ENCODE results near the gene SSR3.
"Not testable (repeated sequence)": the region's sequence is repeated elsewhere in the genome, so short reads cannot be mapped to it uniquely, and the experiment has no call there.

SSR3 gene

DNA sequence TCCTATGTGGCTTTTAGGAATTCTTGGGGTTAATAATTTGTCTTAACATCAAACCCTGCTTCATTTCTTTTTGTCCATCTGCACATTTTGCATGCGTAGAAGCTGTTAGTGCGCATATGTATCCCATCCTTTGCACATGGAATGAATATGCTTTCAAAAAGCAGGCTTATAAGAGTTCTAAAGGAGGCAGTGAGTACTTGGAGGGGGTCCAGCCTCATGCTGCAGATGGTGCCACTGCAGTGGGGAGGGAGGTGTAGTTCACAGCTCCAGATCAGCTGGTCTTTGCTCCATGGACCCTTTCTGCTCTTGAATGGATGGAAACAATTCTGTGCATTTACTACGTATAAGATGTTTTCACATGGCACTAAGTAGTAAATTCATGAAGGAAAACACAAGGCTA is 20.7 kb upstream of the SSR3 start:
- no peak for DNase-seq

DNA sequence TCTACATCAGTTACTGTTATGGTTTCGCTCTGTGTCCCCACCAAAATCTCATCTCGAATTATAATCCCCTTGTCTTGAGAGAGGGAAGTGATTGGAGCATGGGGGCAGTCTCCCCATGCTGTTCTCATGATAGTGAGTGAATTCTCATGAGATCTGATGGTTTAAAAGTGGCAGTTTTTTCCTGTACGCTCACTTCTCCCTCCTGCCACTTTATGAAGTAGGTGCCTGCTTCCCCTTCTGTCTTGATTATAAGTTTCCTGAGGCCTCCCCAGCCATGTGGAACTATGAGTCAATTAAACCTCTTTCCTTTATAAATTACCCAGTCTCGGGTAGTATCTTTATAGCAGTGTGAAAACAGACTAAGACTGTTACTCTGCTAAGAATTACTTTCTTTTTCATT is 15.0 kb upstream of the SSR3 start:
- DNase-seq = not testable (repeated sequence)

DNA sequence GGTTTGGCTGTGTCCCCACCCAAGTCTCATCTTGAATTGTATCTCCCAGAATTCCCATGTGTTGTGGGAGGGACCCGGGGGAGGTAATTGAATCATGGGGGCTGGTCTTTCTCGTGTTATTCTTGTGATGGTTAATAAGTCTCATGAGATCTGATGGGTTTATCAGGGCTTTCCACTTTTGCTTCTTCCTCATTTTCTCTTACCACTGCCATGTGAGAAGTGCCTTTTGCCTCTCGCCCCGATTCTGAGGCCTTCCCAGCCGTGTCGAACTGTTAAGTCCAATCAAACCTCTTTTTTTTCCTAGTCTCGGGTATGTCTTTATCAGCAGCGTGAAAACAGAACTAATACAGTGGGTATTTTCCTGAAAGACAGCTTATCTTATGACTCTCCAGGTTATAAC is 14.1 kb upstream of the SSR3 start:
- not testable (repeated sequence) for DNase-seq

DNA sequence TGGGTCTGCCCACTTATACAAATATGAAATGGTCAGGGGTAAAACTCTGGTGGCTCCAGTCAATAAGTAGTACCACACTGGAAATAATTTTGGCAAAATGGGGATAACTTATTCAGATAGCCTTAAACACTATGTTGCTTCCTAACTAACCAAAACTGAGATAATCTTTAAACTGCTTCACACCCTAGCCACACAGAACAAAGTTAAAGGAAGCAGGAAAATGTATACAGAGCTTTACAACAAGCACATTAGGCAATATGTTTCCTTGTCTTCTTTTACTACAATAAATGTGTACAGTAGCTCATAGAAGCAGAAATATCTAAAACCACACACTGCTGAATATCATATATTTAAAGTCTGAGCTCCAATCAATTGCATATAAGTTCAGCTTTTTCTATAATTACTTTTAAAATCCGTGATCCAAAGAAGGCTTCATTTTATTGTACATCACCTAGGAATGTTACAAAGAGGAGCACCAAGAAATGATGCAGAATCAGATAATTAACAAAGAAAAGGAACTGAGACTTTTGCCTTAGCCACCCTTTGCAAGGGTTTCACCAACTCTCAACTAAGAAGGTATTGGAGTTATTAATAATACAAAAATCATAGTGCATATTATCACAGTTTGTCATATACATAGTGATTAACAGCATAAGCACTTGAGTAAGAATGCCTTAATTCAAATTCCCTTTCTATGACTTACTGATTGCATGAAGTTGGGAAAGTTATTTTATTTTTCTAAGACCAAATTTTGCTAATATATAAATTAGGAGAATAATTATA is 9.2 kb upstream of the SSR3 start:
- no peak for DNase-seq

DNA sequence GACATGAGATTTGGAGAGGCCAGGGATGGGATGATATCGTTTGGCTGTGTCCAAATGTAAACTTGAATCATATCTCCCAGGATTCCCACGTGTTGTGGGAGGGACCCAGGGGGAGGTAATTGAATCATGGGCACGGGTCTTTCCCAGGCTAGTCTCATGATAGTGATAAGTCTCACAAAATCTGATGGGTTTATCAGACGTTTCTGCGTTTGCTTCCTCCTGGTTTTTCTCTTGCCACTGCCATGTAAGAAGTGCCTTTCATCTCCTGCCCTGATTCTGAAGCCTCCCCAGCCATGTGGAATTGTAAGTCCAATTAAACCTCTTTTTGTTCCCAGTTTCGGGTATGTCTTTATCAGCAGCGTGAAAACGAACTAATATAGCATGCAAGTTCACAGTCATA is 7.6 kb upstream of the SSR3 start:
- not testable (repeated sequence) for DNase-seq

DNA sequence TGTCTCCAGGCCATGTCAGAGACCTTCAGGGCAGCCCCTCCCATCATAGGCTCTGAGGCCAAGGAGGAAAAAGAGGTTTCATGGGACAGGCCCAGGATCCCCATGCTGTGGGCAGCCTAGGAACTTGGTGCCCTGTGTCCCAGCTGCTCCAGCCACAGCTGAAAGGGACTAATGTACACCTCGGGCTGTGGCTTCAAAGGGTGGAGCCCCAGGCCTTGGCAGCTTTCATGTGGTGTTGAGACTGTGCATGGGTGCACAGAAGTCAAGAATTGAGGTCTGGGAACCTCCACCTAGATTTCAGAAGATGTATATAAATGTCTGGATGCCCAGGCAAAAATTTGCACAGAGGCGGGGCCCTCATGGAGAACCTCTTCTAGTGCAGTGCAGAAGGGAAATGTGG is 6.6 kb upstream of the SSR3 start:
- DNase-seq = no peak

DNA sequence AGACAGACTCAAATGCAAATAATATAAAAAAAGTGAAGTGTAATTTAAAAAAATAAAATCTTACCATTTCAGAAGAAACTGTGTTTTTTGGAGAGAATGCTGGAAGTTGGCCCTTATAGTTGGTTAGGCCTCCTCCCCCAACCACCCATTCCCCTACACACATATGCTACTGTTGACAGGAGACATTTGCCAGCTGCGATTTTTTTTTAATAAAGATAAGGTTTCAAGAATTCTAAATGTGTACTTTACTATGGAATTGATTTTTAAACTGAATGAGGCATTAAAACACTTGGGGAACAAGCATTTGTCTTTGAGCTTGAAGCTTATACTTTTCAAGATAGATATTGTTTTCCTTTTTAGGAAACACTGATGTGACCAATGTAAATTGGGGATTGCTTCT is 4.4 kb upstream of the SSR3 start:
- DNase-seq = no peak

DNA sequence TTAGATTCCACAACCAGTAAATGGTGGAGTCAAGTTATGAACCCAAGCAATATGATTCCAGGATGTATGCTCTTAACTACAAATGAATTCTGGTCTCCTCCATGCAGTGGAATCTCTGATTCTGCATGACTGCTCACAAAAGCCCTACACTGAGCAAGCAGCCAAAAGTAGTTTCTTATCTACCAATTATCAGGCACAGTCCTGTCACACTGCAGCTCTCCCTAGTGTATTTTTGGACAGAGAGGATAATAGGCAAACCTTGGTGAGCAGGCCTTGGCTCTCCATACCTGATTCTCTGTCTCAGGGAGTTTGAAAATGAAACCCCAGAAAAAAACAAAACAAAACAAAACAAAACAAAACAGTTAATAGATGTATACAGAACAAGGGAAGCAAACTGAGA is 3.5 kb upstream of the SSR3 start:
- no peak for DNase-seq

DNA sequence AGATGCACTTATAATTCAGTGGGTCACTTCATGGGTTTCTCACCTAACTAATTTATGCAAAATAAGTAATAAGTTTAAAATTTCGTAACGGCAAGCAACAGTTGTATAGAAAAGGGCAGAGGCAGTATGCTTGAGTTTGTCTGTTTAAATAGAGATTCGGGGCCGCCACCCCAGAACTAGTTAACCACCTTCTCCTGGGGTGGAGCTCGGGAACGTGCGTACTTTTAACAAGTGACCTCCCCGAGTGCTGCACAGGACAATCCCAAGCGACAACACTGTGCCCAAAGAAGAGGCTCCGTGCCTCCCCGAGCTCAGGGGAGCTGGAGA is 439 bp downstream of the SSR3 start:
- no peak for DNase-seq

DNA sequence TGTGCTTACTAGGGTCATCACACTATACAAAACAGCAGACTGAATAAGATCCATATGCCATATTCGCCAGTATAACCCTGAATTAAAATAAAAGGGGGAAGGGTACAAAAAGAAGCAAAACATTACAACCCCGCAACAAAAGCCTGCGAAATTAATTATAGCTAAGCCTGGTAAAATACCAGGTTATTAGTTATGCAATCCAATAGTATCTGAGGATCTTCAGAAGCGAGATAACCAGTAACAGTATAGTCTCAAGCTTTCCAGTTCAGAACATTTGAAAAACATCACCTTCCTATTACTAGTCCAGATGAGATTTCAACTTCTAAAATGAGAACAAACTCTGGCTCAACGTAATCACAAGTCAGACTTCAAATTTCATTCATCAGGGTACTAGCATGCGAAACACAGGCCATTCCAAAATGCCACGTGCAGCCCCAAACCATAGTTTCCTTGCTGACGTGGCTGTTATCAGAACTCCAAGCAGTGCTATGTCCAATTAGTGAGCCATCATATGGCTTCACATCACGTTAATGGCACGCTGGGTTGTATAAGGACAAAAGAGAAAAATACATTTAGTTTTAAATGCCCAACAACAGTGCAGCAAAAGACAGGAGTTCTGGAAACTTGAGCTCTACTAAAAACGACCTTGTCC is 1.1 kb downstream of the SSR3 start:
- no peak for DNase-seq

DNA sequence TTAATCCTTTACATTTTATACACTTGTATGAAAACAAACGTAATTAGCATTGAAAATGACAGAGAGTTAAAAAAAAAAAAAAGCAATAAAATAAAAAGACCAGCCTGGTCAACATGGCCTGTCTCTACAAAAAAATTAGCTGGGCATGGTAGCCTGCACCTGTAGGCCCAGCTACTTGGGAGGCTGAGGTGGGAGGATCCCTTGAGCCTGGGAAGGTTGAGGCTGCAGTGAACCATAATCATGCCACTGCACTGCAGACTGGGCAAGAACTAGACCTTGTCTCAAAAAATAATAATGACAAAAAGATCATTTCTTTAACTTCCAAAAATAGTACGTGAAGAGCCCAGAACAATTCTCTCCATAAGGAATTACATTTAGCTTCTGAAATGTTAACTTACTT is 1.9 kb downstream of the SSR3 start:
- DNase-seq = no peak

DNA sequence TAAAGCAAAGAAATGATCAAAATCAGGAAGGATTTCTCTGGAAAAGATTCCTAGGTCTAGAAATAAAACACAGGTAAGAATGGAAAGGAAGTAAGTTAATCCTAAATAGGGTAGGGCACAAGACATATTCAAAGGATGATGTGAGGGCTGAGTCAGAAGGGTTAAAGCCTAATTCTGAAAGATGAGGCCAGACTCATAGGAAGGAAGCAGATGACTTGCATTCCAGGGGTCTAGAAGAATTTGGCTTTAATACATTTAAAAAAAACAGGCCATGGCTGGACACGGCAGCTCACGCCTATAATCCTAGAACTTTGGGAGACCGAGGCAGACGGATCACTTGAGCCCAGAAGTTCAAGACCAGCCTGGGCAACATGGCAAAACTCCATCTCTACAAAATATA is 3.2 kb downstream of the SSR3 start:
- no peak for DNase-seq

DNA sequence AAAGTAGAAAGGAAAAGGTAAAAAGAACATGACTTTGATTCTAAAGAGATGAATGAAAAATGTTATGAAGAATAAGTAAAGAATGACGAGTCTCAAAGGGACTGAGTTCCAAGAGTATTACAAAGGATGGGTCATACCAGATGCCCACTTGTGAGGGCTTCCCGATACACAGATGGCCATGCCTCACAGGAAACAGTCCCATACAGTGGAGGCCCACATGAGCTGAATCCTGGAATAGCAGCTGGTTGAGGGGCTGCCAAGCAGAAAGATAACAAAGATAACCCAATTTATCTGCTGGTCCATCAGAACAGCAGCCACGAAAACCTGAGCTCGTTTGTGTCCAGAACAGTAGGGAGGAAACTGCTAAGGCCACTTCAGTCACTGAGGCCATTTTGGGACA is 3.7 kb downstream of the SSR3 start:
- no peak for DNase-seq

DNA sequence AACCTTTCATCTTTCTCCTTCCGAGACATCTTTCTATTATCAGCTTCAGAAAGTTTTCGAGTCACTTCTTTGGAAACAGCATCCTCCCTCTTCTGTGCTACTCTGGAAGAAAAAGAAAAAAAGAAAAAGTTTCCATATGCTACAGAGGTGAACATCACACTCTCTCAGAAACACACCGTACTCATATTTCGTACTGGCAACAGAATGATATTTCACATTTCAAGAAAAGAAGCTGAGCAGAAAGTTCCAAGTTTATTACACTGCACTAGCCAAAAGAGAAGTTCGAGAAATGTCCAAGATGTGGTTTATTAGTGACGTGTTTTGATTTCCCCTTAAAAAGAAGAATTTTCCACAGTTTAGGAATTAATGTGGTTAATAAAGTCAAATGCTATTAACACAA is 6.0 kb downstream of the SSR3 start:
- DNase-seq = no peak

DNA sequence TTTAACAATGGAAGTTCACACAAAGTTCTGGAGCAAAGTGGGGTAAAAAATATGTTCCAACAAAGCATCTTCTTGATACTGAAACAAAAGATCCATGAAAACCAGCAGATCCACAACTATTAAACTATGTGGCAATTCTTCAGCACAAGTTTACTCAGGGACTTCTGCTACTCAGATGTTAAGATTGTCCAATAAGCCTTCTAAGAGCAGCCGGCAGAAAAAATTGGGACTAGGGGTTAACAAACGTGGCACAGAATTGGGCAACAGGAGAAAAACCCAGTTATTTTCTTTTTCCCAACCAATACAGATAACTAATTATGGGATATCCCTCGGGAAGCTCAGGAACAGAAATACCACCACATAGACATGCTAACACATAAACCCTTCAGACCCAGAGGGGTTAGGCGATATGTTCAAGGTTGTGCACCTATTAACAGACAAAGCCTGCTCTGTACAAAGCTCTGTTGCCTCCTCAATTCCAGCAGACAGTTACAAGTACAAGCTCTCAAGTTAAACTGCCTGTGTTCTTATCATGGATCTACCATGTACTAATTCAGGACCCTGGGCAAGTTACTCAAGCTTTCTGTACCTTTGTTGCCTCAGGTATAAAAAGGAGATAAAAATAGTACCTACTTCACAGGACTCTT is 6.8 kb downstream of the SSR3 start:
- no peak for DNase-seq

DNA sequence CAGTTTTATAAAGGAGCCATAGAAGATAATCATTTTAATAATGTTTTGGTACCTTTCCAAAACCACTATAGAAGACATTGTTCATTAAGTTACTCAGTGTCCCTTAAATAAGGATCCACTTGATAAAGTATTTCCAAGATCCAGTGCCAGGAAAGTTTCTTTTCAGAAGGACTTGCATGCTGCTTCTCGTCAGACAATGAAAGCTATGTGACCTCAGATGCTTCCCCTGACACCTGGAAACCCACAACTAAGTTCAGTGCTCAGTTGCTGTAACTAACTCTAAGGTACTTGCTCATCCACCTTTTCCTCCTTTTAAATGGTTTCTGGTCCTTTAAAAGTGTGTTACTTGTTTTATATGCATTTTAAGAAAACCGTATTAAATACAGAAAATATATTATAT is 7.3 kb downstream of the SSR3 start:
- no peak for DNase-seq

DNA sequence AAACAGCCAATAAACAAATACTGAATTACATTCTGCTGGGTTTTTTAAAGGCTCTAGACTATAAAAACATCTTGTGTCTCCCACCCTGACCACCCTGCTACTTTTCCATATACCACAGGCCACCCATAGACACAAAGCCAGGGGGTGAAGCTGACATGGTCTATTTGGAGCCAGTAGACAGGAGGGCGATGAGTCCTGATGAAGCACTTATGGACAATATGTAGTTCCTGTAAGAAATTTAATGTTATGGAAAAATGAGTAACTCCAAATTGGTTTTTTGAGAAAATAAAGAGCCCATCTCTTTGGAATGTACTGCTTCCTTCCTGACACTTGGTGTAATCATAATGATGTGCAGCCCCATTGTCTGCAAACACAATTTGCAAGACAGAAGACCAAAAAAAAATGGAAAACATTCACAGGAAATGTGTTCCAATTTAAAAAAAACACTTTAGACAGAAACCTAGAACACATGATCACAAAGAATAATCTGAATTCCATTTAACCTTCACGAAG is 11.8 kb downstream of the SSR3 start:
- DNase-seq = no peak

DNA sequence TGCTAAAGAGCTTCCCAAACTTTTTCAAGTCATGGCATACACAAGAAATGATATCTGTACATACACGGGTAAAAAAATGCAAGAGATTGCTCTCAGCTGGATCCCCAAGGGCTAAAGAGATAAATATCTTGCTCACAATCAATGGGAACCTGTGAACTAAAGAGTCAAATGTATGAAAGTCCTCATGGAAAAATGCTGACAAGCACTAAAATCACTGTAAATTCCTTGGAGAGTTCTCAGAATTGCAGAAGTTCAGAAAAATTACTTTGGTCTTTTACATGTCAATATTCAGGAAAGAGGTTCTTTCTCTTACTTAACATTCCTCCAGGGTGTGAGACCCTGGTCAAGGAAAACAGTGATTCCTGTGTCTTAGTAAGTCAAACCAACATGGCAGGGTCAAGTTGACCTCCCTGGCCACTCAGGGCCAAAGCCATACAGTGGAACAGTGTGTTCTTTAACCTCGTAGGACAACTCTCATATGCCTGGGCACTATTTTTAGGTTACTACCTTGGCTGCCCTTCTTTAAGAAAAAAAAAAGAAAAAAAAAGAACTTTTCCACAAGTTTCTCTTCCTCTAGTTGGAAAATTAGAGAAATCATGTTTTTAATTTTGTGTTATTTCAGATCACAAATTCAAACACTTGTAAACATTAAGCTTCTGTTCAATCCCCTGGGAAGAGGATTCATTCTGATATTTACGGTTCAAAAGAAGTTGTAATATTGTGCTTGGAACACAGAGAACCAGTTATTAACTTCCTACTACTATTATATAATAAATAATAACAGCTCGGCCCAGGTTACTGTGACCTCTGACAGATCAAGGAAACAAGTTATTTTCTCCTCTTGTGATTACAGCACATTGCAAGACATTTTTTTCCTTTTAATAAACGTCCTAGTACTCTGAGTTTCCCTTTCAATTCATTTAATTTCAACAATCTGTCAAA is 12.5 kb downstream of the SSR3 start:
- DNase-seq = no peak

DNA sequence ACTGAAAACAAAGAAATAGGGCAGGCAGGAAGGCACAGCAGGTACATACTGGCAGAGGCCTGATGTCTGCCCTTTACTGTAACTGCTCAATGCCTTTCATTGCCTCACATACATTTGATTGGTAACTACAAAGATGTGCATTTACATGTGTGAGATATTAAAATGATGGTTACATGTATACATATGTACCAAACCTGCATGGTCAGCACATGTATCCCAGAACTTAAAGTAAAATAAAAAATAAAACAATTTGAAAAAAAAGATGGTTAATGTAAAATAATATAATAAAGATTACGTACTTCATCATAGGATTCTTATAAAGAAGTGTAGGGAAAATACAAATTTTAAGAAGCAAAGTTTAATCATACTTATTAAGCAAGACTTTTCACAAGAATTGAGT is 15.1 kb downstream of the SSR3 start:
- DNase-seq = no peak

DNA sequence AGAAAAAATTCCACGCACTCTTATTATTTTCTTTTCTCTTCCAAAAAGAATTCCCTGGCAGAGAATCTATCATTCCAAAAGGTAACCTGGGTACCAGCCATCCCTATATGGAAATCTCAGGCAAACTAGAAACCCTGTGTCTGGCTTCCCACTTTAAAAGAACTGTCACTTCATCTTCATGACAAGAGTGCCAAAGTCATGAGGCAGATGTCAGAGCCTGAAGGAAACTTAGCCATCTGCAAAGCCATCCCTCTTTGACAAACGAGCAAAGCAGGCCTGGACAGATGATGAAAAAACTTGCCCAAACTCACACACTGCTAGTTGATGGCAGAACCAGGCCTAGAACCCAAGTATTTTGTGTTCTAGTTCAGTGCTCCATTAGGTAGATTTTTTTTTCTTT is 15.9 kb downstream of the SSR3 start:
- no peak for DNase-seq

DNA sequence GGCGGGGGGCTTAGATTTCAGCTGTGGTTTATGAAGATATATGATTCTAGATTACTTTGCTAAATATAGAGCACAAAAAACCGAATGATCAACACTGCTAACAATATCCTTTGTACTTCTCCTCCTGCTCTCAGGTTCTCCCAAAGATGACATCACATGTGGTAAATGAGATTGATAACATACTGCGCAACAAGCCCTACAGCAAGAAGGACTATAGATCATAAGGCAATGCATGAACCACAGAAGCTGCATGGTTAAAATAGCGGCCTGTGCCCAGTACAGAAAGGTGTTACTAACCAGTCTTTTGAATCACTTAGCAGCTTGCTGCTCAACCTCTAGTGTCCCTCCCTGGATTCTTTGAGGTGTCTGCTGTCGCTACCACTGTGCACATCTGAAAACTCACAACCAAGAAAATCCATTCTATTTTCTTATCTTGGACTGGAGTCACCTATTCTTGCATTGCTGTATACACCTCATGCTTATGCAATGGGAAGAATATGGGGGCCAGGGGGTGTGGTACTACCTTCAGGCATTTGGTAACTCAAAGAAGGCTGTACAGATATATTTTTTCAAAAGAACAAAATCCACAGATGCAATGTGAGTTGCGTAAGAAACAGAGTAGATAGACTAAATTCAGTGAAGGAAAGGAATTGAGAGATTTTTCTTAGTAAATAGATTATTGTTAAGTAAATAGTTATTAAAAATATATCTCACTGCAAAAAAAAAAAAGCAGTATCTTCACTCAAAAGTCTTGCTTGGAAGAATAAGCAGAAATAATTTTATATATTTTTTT is 18.2 kb downstream of the SSR3 start:
- no peak for DNase-seq

DNA sequence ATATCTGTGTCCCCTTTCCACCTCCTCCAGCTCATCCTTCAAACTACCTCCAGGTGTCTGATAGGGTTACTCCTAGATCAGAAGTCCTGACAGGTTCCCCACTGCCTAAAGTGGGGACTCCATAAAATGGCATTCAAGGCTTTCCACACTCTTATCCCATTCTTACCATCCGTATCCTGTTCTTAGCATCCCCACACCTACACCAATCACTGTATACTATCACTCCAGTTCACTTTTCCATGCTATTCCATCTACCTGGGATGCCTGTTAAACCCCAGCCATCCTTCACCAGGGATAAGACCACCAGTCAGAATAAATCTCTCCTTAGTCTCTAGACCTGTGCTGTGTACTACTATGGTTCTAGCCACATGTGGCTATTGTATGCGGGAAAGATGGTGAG is 19.1 kb downstream of the SSR3 start:
- no peak for DNase-seq
